Activated CD4-positive, alpha-beta T cell treated with anti-CD3 and anti-CD28 coated beads, Interleukin-10, Interleukin-2, amounts not matched to agents 100 ng/mL and 50 ng/mL, durations not matched to agents 16 hours and 8 hours (primary cell): ENCODE measurements around the gene SLC8A1.

Experiments used
- DNase-seq: peaks from one replicate; pipeline ENCODE4 v3.0.0-alpha.2; 2020

Gene SLC8A1

GRCh38 chr2:40127890-40128557, 323.9 kb downstream of the SLC8A1 start:
- no peak for DNase-seq

DNA sequence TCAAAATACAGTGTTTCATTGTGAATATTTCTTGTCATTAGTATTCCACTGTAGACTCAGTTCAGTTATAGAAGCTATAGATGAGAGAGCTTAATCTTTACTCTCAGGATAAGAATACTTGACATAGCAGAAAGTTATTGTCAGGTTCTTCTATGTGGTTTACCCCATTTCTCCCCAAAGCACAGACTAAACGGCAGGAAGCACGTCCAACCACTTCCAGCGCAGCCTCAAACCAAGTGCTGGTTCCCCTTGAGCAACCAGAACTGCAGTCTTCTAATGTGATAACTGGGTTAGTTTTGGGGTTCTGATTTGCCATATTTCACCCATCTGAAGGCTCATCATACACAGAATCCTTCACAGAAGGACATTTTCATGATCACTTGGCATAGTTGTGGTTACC, 324.7 kb downstream of the SLC8A1 start:
- DNase-seq = no peak

GRCh38 chr2:40126006-40126405, 325.9 kb downstream of the SLC8A1 start:
- no peak for DNase-seq

GRCh38 chr2:40123746-40124145, 328.1 kb downstream of the SLC8A1 start:
- DNase-seq = no peak

- no peak for DNase-seq
Observed at GRCh38 chr2:40123326-40123725, 328.6 kb downstream of the SLC8A1 start.

DNA sequence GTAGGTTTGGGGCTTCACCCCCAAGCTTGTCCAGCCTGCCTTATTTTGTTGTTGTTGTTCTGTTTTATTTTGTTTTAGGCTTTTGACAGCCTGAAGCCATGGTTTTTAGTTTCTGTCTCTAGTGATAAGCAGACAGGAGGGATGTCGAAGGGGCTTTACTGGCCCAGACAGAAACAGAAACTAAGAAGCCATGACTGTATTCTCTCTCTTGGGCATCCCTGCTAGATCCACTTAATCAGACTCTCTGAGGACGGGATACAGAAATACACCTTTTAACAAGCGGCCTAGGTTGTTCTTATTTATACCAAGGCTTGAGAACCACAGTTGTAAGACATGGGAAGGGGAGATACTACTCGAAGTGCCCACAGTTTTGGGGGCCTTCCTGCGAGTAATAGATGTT, 330.9 kb downstream of the SLC8A1 start:
- DNase-seq = no peak

DNA sequence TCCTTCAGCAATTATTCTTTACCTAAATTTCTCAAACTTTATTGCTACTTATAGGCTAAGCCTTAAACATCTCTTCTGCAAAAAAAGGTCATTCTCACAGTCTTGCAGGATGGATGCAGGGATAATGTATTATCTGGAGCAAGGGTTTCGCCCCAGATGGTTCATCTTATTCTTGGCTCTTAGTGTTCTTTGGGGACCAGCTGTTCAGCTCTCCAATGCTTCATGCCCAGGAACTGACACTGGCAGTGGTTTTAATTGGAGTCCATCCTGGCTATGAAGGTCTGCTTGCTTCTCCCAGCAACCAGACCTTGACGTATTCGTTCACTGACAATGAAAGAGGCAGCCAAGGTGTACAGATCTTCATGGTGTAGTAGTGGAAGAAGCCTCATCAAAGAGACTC, 331.9 kb downstream of the SLC8A1 start:
- DNase-seq = no peak

GRCh38 chr2:40118622-40119021, 333.3 kb downstream of the SLC8A1 start:
- DNase-seq = no peak

DNA sequence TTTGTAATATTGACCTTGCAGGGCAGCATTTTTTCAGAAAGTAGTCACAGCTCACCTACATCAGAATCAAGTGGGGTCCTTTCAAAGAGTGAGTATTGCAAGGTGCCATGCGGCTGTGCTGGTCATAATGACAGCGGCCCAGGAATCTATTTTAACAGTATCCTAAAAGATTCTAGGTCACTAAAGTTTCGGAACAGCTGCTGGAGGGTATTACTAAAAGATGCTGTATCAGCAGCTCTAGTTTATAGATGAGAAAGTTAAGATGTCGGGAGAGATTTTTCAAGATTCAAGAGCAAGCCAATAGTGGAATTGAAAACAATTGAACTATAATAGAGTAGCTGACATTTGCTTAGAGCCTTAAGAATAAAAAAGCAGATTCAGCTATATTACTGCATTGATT, 336.0 kb downstream of the SLC8A1 start:
- no peak for DNase-seq

DNA sequence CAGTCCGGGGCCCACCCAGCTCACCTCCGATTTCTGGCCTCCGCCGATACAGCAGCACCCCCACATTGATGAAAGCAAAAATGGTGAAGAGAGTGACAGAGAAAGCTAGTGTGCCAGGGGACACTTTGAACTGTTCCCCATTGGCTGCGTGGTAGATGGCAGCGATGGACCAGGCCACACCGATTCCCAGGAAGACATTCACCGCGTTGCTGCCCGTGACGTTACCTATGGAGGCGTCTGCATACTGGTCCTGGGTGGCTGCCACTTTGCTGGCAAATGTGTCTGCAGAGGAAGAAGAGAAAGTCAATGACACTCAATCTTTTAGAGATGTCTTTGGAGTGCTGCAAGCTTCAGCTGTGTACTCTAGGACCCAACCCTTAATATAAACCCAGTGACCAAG, 336.5 kb downstream of the SLC8A1 start:
- DNase-seq = no peak

GRCh38 chr2:40113997-40114396, 337.9 kb downstream of the SLC8A1 start:
- no peak for DNase-seq

GRCh38 chr2:40113272-40113968, 338.5 kb downstream of the SLC8A1 start:
- DNase-seq = no peak

GRCh38 chr2:40109381-40109780, 342.5 kb downstream of the SLC8A1 start:
- no peak for DNase-seq

DNA sequence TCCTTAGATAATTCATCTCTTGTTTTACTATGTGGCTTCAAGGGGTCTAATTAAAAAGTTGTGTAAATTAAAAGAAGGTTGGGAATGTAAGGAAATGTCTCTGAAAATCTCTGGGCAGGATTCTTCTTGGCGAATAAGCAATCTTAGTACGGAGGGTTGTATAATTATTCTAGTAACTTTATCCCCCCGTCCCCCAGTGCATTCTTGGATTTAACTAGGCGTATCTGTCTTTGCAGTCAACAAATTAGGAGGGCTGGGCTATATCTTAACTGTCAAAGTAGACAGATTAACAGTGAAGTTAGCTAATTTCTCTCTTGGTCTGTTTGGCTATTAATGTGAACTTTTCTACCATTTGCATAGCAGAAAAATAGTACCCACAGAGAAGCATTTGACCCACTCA, 343.0 kb downstream of the SLC8A1 start:
- DNase-seq = no peak

GRCh38 chr2:40106061-40106460, 345.8 kb downstream of the SLC8A1 start:
- DNase-seq = no peak

GRCh38 chr2:40105593-40105992, 346.3 kb downstream of the SLC8A1 start:
- DNase-seq = no peak

DNA sequence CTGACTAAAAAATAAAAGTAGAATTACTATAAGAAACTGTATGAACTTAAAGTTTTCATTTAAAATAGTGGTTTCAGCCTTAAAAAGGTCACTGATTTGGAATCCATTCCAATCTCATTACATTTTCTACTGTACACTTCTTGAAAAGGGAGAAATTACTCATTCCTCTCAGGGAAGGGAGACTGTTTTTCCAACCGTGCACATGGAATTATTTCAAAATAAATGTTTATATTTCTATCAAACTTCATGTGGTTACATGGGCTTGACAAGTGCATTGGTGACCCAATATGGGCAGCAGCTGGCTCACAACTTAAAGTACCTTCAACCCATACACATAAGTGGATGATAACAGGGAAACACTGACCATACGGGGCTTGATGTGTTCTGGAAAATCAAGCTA, 348.3 kb downstream of the SLC8A1 start:
- DNase-seq = no peak

DNA sequence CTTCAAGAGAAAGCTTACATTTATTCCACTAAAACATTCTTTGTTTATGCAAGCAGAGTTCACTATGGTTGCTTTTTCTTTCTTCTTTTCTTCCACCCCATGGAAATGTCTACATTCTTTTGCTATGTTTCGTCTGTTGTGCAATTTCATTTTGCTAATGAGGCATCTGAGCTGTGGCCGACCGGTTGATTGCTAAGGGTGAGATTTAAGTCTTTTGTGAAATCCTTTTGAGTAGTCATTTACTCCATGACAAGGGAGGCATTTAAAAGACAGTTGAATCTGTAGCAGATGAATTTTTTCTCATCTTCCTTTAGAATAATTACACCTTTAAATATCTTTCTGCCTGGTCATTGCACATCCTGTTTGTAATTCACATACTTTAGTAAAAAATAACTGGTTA, 348.7 kb downstream of the SLC8A1 start:
- no peak for DNase-seq

GRCh38 chr2:40102447-40102846, 349.4 kb downstream of the SLC8A1 start:
- DNase-seq = no peak

- DNase-seq = no peak
Observed at GRCh38 chr2:40101131-40101575, 350.7 kb downstream of the SLC8A1 start.

DNA sequence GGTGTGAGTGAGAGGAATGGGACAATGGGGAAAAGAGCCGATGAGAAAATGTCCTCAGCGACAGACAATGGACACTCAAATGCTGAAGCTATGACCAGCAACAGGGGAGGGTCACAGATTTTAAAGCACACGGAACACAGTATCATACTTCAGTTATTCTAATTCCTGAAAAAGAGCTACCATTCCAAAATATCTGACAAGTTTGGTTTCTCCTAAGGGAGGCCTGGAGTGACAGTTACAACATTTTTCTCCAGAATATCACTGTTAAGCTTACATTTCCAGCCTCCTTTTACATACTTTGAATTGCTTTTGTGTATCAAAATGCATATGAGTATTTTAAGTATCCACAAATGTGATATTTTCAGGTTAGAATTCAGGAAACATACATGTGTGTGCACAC, 351.2 kb downstream of the SLC8A1 start:
- DNase-seq = no peak

DNA sequence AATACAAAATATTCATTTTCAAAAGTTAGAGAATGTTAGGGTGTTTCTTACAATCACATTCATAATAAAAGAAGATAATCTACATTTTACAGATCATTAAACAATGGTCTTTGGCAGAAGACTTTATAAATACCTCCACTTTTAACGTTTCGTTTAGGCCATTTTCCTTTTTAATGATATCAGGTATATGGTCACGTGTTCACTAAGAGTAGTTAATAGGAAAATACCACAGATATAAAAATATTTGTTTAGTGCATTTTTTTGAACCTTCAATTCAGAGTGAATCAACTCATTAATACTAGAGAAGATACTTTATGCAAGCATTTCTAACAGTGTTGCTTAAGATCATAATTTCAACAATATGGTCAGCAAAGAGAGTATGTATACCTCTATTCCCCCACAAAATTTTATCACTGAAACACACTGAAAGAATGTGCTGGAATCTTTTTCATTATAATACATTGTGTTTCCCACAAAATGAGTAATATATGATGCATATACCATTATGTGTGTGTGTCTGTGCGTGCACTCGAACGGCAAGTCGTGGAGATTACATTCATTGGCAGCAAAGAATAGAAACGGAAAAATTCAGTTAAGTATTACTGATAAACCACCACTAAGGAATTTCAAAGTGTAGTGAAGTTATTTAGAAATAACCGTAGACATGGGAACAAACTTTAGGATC, 353.0 kb downstream of the SLC8A1 start:
- DNase-seq = no peak

DNA sequence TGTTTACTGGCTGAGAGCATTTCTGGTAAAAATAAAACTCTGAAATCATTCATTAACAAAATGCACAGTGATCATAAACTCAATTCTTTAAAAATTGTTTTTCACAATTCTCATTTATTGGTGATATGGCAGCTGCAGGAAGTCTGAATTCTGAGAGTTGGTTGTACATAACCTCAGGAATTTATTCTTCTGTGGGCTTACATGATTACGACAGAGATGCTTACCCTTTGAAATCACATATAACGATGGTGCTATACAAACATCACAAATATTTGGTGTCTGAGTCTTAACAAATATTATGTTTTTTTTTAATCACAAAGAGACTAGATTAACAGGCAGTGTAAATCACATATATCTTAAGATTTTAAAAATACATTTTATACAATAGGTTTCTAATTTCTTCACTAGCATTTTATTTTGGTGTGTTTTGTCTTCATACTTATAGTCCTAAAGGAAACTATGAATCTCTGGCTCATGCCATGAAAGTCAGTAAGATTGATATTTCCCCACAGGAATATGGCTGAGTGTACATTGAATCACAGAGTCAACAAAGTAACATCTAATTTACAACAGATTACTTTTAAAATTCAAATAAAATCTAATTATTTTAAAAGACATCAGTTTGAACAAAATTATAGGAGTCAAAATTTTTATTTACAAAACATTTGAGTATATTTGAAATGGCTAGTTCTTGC, 354.1 kb downstream of the SLC8A1 start:
- DNase-seq = no peak

DNA sequence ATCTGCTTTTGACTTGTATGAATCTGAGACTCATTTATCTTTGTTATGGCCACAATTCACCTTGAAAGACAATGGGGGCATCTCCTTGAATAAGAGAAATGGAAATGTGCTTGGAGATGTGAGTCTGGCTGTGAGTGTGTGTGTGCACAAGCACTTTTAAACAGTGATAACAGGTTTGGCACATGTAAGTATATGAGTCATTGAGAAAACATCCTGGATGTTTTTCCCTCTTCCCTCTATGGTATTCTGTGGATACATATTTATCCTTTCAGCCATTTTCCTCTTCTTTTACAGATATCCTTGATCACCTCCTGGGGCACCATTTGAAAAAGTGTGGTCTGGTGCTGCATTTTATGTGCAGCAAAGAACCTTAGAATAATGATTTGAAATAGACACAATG, 355.5 kb downstream of the SLC8A1 start:
- DNase-seq = no peak
